Activated B cell treated with CpG ODN at 0.5 μM for 24 hours (primary cell): ENCODE data around the gene RIMBP2. TPM values are rescaled to one million over a fixed set of nuclear protein-coding genes. Genes with fewer than 3 reads are reported as not detected.

Experiments used
- ATAC-seq: fragments of 200-7000 bp; cut with Tn5 transposase; one replicate; pipeline ENCODE4 v1.10.0; 2021; ENCODE audit warnings: low read depth, mild to moderate bottlenecking, moderate library complexity
- CTCF ChIA-PET: fragments of 350-600 bp; sonication (Branson Sonifier 250); formaldehyde crosslinking; loops from one replicate; lab custom pipeline; 2021; ENCODE audit warnings: antibody characterized with exemption; lab: Charles Lee
- POLR2A ChIA-PET: fragments of 350-600 bp; sonication (Branson Sonifier 250); formaldehyde crosslinking; loops from one replicate; lab custom pipeline; 2021; ENCODE audit warnings: antibody characterized with exemption; lab: Charles Lee
- DNase-seq: peaks from one replicate; pipeline ENCODE4 v3.0.0; 2022
- H3K27ac Mint-ChIP-seq: one replicate; pipeline ENCODE4 v1.8.0; 2020; ENCODE audit warnings: mixed read lengths
- H3K27me3 Mint-ChIP-seq: one replicate; pipeline ENCODE4 v1.8.0; 2021; ENCODE audit warnings: mixed read lengths
- H3K36me3 Mint-ChIP-seq: one replicate; pipeline ENCODE4 v1.8.0; 2021; ENCODE audit warnings: low read depth, mixed read lengths
- H3K4me1 Mint-ChIP-seq: one replicate; pipeline ENCODE4 v1.8.0; 2021; ENCODE audit warnings: mixed read lengths
- H3K4me3 Mint-ChIP-seq: one replicate; pipeline ENCODE4 v1.8.0; 2020; ENCODE audit warnings: mild to moderate bottlenecking, mixed read lengths
- H3K9me3 Mint-ChIP-seq: one replicate; pipeline ENCODE4 v1.8.0; 2020; ENCODE audit warnings: mixed read lengths
- intact Hi-C: fragments of 100-400 bp; cut with micrococcal nuclease; formaldehyde crosslinking; loops from one replicate; pipeline ENCODE4 v1.15.1; 2024
- total RNA-seq: library from RNA; stranded (reverse); gene quantifications from 2 replicates; pipeline ENCODE4 v1.2.3, GENCODE V29; 2022
- TF ChIP-seq, protein P1 (sequence below): fragments of 200-600 bp; IDR thresholded peaks from one replicate; pipeline ENCODE4 v1.8.0; 2022; ENCODE audit warnings: antibody characterized with exemption, mild to moderate bottlenecking

RIMBP2 gene
- total RNA-seq, 1 donor from 2014 or later: not detected

- no peak for ATAC-seq
- intact Hi-C loops: no loop called here
- POLR2A ChIA-PET: no interaction called here
- Mint-ChIP-seq H3K36me3 (no peaks in the 10 kb centered on the region), H3K27me3 (peaks cover 12% of the 10 kb centered on the region), H3K4me3 (no peak overlapping the region), H3K27ac (no peak overlapping the region), H3K9me3 (no peaks in the 10 kb centered on the region), H3K4me1 (no peaks in the 10 kb centered on the region)
- TF ChIP-seq, protein P1, sequence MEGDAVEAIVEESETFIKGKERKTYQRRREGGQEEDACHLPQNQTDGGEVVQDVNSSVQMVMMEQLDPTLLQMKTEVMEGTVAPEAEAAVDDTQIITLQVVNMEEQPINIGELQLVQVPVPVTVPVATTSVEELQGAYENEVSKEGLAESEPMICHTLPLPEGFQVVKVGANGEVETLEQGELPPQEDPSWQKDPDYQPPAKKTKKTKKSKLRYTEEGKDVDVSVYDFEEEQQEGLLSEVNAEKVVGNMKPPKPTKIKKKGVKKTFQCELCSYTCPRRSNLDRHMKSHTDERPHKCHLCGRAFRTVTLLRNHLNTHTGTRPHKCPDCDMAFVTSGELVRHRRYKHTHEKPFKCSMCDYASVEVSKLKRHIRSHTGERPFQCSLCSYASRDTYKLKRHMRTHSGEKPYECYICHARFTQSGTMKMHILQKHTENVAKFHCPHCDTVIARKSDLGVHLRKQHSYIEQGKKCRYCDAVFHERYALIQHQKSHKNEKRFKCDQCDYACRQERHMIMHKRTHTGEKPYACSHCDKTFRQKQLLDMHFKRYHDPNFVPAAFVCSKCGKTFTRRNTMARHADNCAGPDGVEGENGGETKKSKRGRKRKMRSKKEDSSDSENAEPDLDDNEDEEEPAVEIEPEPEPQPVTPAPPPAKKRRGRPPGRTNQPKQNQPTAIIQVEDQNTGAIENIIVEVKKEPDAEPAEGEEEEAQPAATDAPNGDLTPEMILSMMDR: no peak
- DNase-seq: no peak
- CTCF ChIA-PET: no interaction called here
These were observed 33.0 kb downstream of the RIMBP2 start for GRCh38 chr12:130683080-130683479.

- DNase-seq: no peak
- Mint-ChIP-seq H3K9me3 (no peaks in the 10 kb centered on the region), H3K27me3 (peaks cover 3% of the 10 kb centered on the region), H3K27ac (no peak overlapping the region), H3K4me1 (no peaks in the 10 kb centered on the region), H3K4me3 (no peak overlapping the region), H3K36me3 (no peaks in the 10 kb centered on the region)
- TF ChIP-seq, protein P1: no peak
- ATAC-seq: no peak
- CTCF ChIA-PET: no interaction called here
- intact Hi-C loops: no loop called here
- POLR2A ChIA-PET: no interaction called here
These were observed 35.6 kb downstream of the RIMBP2 start for GRCh38 chr12:130680451-130680990.

- ATAC-seq: no peak
- intact Hi-C loops: no loop called here
- Mint-ChIP-seq H3K9me3 (no peaks in the 10 kb centered on the region), H3K4me3 (no peak overlapping the region), H3K27ac (no peak overlapping the region), H3K4me1 (no peaks in the 10 kb centered on the region), H3K27me3 (no peaks in the 10 kb centered on the region), H3K36me3 (no peaks in the 10 kb centered on the region)
- no peak for DNase-seq
- CTCF ChIA-PET: no interaction called here
- POLR2A ChIA-PET: no interaction called here
- TF ChIP-seq, protein P1: no peak
These were observed 38.0 kb downstream of the RIMBP2 start for GRCh38 chr12:130677957-130678558.

DNA sequence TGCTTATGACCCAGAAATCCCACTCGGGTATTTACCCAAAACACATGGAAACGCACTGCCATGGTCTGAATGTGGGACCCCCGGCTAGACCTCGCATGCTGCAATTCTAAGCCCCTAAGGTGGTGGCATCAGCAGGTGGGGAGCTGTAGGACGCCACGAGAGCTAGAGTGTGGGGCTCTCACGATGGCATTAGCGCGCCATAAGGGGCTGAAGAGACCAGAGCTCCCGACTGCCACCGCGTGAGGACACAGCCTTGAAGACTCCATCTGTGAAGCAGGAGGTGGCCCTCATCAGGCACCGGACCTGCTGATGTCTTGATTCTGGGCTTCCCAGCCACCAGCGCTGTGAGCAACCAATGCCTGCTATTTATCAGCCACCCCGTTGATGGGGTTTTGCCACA, 40.3 kb downstream of the RIMBP2 start:
- CTCF ChIA-PET: no interaction called here

GRCh38 chr12:130675121-130675520, 41.0 kb downstream of the RIMBP2 start:
- intact Hi-C loops: no loop called here
- ATAC-seq: no peak
- TF ChIP-seq, protein P1: no peak
- POLR2A ChIA-PET: no interaction called here
- no peak overlapping the region for H3K27ac Mint-ChIP-seq
- DNase-seq: no peak
- no peaks in the 10 kb centered on the region for H3K4me1 Mint-ChIP-seq
- no peaks in the 10 kb centered on the region for H3K27me3 Mint-ChIP-seq
- H3K9me3 Mint-ChIP-seq: peaks cover 3% of the 10 kb centered on the region
- H3K4me3 Mint-ChIP-seq: no peak overlapping the region
- CTCF ChIA-PET: no interaction called here
- no peaks in the 10 kb centered on the region for H3K36me3 Mint-ChIP-seq

More for the DNA sequence above, 40.3 kb downstream of the RIMBP2 start:
- H3K36me3 Mint-ChIP-seq: no peaks in the 10 kb centered on the region
- no peak for DNase-seq
- no peak overlapping the region for H3K4me3 Mint-ChIP-seq
- H3K27me3 Mint-ChIP-seq: no peaks in the 10 kb centered on the region
- intact Hi-C loops: no loop called here
- POLR2A ChIA-PET: no interaction called here
- TF ChIP-seq, protein P1: no peak
- peaks cover 3% of the 10 kb centered on the region for H3K9me3 Mint-ChIP-seq
- H3K4me1 Mint-ChIP-seq: no peaks in the 10 kb centered on the region
- no peak for ATAC-seq
- no peak overlapping the region for H3K27ac Mint-ChIP-seq
